Panc1 (cell line): ENCODE results near the gene PDE8B. TPM values are rescaled to one million over a fixed set of nuclear protein-coding genes. Genes with fewer than 3 reads are reported as not detected.

Experiments used
- ATAC-seq: fragments of 200-7000 bp; cut with Tn5 transposase; 2 replicates; pipeline ENCODE4 v1.9.1; 2020; ENCODE audit warnings: mild to moderate bottlenecking, moderate library complexity
- BruUV-seq: library from RNA; stranded (reverse); fragments of 400-500 nt; replicated peaks from 2 replicates; lab custom pipeline; 2021; lab: Mats Ljungman, UMichigan
- CTCF ChIA-PET: fragments of 300-600 bp; sonication (Branson Sonifier 250); formaldehyde crosslinking; loops from one replicate; lab custom pipeline; 2022; ENCODE audit warnings: antibody characterized with exemption; lab: Charles Lee
- POLR2A ChIA-PET: fragments of 300-600 bp; sonication (Branson Sonifier 250); formaldehyde crosslinking; loops from one replicate; lab custom pipeline; 2022; ENCODE audit warnings: antibody characterized with exemption; lab: Charles Lee
- DNase-seq: peaks from one replicate; pipeline ENCODE4 v3.0.0-alpha.2; 2010; ENCODE audit warnings: low read depth, low spot score
- H3K27ac ChIP-seq: 2 replicates; pipeline ENCODE4 v1.5.1; 2011; ENCODE audit warnings: mild to moderate bottlenecking, low read length, inconsistent platforms
- H3K27me3 ChIP-seq: fragments of 200-500 bp; sonication (Bioruptor generic); 2 replicates; pipeline ENCODE4 v1.6.0; 2014; ENCODE audit warnings: low read length, inconsistent platforms; ENCODE audit not compliant: control insufficient read depth, insufficient read depth
- H3K36me3 ChIP-seq: fragments of 200-500 bp; sonication (Bioruptor generic); 2 replicates; pipeline ENCODE4 v1.5.1; 2014; ENCODE audit warnings: inconsistent platforms, mild to moderate bottlenecking, low read length, moderate library complexity; ENCODE audit not compliant: control insufficient read depth, insufficient read depth
- H3K4me1 ChIP-seq: 2 replicates; pipeline ENCODE4 v1.5.1; 2011; ENCODE audit warnings: inconsistent platforms, mild to moderate bottlenecking, low read length, moderate library complexity; ENCODE audit not compliant: control insufficient read depth, insufficient read depth
- H3K4me3 ChIP-seq, 2 experiments: 2 replicates each; pipeline ENCODE4 v1.5.1; 2011 to 2012; ENCODE audit warnings: low read depth in 2 of 2, low read length in 2 of 2, mild to moderate bottlenecking in 2 of 2, inconsistent platforms in 1 of 2, moderate library complexity in 1 of 2
- H3K9me3 ChIP-seq: fragments of 200-500 bp; sonication (Bioruptor generic); 2 replicates; pipeline ENCODE4 v1.5.1; 2014; ENCODE audit warnings: low read depth, mild to moderate bottlenecking, inconsistent platforms, low read length, moderate library complexity; ENCODE audit not compliant: control insufficient read depth, insufficient read depth
- CTCF ChIP-seq: fragments of 450-650 bp; IDR thresholded peaks from 2 replicates; pipeline ENCODE4 v1.5.1; 2017; ENCODE audit warnings: mild to moderate bottlenecking
- POLR2AphosphoS5 ChIP-seq: IDR thresholded peaks from 2 replicates; pipeline ENCODE4 v1.6.1; 2012; ENCODE audit warnings: mild to moderate bottlenecking, low read depth, low read length, moderate library complexity
- SIN3A ChIP-seq: IDR thresholded peaks from 2 replicates; pipeline ENCODE4 v1.6.1; 2012; ENCODE audit warnings: low read depth, mild to moderate bottlenecking, low read length, moderate library complexity, borderline replicate concordance; ENCODE audit not compliant: insufficient read depth
- TCF7L2 ChIP-seq: IDR thresholded peaks from 2 replicates; pipeline ENCODE4 v1.6.1; 2011; ENCODE audit warnings: mild to moderate bottlenecking, low read depth, low read length, inconsistent platforms
- in situ Hi-C: cut with HindIII; loops from 2 replicates; pipeline ENCODE4 v1.10.0; 2016; ENCODE audit warnings: low sequenced_read_pairs, low pct_unique_long_range_greater_than_20kb
- intact Hi-C: fragments of 100-400 bp; cut with micrococcal nuclease; formaldehyde crosslinking; loops from one replicate; pipeline ENCODE4 v1.10.0; 2022; ENCODE audit not compliant: unreplicated experiment
- total RNA-seq: library from RNA; stranded (reverse); gene quantifications from one replicate; pipeline ENCODE4 v1.2.1, GENCODE V29; 2021; ENCODE audit not compliant: unreplicated experiment
- TF ChIP-seq, protein P1 (sequence below), 2 experiments: IDR thresholded peaks; 2 replicates each; pipeline ENCODE4 v1.6.1; 2011 to 2012; ENCODE audit warnings: low read depth in 2 of 2, control low read depth in 1 of 2, low read length in 1 of 2, mild to moderate bottlenecking in 1 of 2, moderate library complexity in 1 of 2; ENCODE audit not compliant: insufficient read depth in 1 of 2

Gene PDE8B
- total RNA-seq, 1 experiment from 2014 or later, result 0.62 TPM

GRCh38 chr5:77418162-77418561, 207.7 kb downstream of the PDE8B start:
- no peak for DNase-seq
- H3K27ac ChIP-seq, result no peak overlapping the region
- H3K27me3 ChIP-seq, result peaks cover 3% of the 10 kb centered on the region; the same call in 1 of the 2 replicates
- TF ChIP-seq TCF7L2 (no peak), CTCF (no peak), SIN3A (no peak), POLR2AphosphoS5 (no peak)
- in situ Hi-C loops (no loop called here), intact Hi-C loops (no loop called here)
- H3K9me3 ChIP-seq, result no peaks in the 10 kb centered on the region
- H3K4me1 ChIP-seq, result no peaks in the 10 kb centered on the region
- ATAC-seq, result no peak
- CTCF ChIA-PET, result no interaction called here
- BruUV-seq, result no TSS peak
- H3K36me3 ChIP-seq, result no peaks in the 10 kb centered on the region
- POLR2A ChIA-PET, result no interaction called here
- no peak overlapping the region for H3K4me3 ChIP-seq

- POLR2A ChIA-PET, result no interaction called here
- Histone ChIP-seq H3K36me3 (no peaks in the 10 kb centered on the region), H3K9me3 (no peaks in the 10 kb centered on the region), H3K4me3 (no peak overlapping the region), H3K27ac (no peak overlapping the region), H3K27me3 (peaks cover 3% of the 10 kb centered on the region; the same call in 1 of the 2 replicates), H3K4me1 (no peaks in the 10 kb centered on the region)
- TF ChIP-seq SIN3A, result no peak
- TF ChIP-seq CTCF, result no peak
- TF ChIP-seq TCF7L2, result no peak
- no peak for TF ChIP-seq POLR2AphosphoS5
- TF ChIP-seq, protein P1, sequence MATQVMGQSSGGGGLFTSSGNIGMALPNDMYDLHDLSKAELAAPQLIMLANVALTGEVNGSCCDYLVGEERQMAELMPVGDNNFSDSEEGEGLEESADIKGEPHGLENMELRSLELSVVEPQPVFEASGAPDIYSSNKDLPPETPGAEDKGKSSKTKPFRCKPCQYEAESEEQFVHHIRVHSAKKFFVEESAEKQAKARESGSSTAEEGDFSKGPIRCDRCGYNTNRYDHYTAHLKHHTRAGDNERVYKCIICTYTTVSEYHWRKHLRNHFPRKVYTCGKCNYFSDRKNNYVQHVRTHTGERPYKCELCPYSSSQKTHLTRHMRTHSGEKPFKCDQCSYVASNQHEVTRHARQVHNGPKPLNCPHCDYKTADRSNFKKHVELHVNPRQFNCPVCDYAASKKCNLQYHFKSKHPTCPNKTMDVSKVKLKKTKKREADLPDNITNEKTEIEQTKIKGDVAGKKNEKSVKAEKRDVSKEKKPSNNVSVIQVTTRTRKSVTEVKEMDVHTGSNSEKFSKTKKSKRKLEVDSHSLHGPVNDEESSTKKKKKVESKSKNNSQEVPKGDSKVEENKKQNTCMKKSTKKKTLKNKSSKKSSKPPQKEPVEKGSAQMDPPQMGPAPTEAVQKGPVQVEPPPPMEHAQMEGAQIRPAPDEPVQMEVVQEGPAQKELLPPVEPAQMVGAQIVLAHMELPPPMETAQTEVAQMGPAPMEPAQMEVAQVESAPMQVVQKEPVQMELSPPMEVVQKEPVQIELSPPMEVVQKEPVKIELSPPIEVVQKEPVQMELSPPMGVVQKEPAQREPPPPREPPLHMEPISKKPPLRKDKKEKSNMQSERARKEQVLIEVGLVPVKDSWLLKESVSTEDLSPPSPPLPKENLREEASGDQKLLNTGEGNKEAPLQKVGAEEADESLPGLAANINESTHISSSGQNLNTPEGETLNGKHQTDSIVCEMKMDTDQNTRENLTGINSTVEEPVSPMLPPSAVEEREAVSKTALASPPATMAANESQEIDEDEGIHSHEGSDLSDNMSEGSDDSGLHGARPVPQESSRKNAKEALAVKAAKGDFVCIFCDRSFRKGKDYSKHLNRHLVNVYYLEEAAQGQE (IDR thresholded peaks at IDR 0.05; ENCODE audit: insufficient read depth in 1 of 2, low read depth in 2 of 2, low read length in 1 of 2), result no peak
- DNase-seq, result no peak
- ATAC-seq, result no peak
- CTCF ChIA-PET, result no interaction called here
- intact Hi-C loops (no loop called here), in situ Hi-C loops (no loop called here)
- BruUV-seq, result no TSS peak
Observed at GRCh38 chr5:77418601-77419581, 208.4 kb downstream of the PDE8B start.
